Transverse colon (tissue), 4 donors: ENCODE measurements around the gene PDLIM1.

Experiments used
- EP300 ChIP-seq: sonication (generic); formaldehyde crosslinking; IDR thresholded peaks from one replicate; pipeline ENCODE4 v1.6.1; 2017; ENCODE audit warnings: antibody characterized with exemption, low read depth
- POLR2A ChIP-seq: fragments of 450-650 bp; IDR thresholded peaks from one replicate; pipeline ENCODE4 v1.6.1; 2016; ENCODE audit warnings: antibody characterized with exemption, mild to moderate bottlenecking, moderate library complexity
- POLR2AphosphoS5 ChIP-seq, 3 donors: sonication (generic); formaldehyde crosslinking; IDR thresholded peaks; one replicate each; pipeline ENCODE4 v1.6.1; 2016; ENCODE audit warnings: antibody characterized with exemption in 3 of 3
- TF ChIP-seq, protein P1 (sequence below), 5 experiments: fragments of 200-600 bp in 3 of 5; fragments of 450-650 bp in 2 of 5; sonication (generic) in 3 of 5; IDR thresholded peaks; 1 replicate in 2 of 5; 2 replicates in 3 of 5; pipeline ENCODE4 v1.5.1; 2016 to 2017; ENCODE audit warnings: antibody characterized with exemption in 5 of 5, inconsistent platforms in 3 of 5, mild to moderate bottlenecking in 2 of 5, moderate library complexity in 1 of 5

DNA sequence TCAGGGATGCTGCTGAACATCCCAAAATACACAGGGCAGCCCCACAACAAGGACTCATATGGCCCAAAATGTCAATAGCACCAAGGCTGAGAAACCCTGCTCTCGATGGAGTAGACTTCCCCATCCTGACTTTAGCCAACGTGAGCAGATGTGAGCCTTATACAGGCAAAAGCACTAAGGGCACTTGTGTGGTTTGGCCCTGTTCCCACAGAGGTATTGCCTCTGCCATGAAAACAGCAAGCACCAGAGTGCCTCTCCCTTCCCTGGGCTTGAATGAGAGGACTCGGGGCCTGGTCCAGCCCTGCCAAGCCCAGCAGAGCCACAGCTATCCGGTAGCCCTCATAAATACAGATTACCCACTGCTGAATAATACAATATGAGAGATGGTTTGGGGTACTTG lies 49.3 kb downstream of the PDLIM1 start:
- TF ChIP-seq, protein P1, sequence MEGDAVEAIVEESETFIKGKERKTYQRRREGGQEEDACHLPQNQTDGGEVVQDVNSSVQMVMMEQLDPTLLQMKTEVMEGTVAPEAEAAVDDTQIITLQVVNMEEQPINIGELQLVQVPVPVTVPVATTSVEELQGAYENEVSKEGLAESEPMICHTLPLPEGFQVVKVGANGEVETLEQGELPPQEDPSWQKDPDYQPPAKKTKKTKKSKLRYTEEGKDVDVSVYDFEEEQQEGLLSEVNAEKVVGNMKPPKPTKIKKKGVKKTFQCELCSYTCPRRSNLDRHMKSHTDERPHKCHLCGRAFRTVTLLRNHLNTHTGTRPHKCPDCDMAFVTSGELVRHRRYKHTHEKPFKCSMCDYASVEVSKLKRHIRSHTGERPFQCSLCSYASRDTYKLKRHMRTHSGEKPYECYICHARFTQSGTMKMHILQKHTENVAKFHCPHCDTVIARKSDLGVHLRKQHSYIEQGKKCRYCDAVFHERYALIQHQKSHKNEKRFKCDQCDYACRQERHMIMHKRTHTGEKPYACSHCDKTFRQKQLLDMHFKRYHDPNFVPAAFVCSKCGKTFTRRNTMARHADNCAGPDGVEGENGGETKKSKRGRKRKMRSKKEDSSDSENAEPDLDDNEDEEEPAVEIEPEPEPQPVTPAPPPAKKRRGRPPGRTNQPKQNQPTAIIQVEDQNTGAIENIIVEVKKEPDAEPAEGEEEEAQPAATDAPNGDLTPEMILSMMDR (IDR thresholded peaks at IDR 0.05) = no peak
- TF ChIP-seq POLR2AphosphoS5 (IDR thresholded peaks at IDR 0.05) (no peak), POLR2A (no peak), EP300 (no peak)
